GM18511 (cell line): ENCODE results near the gene HS3ST5.
"Not testable (repeated sequence)": the region's sequence is repeated elsewhere in the genome, so short reads cannot be mapped to it uniquely, and the experiment has no call there.

Experiments used
- ATAC-seq: cut with Tn5 transposase; IDR thresholded peaks from one replicate; pipeline ENCODE4 v1.9.1; 2021; ENCODE audit warnings: mild to moderate bottlenecking, moderate library complexity; ENCODE audit not compliant: unreplicated experiment

Gene HS3ST5

GRCh38 chr6:114158838-114159694 lies 183.8 kb downstream of the HS3ST5 start:
- ATAC-seq: no peak

- no peak for ATAC-seq
Measured at GRCh38 chr6:114158411-114158810, 184.4 kb downstream of the HS3ST5 start.

- ATAC-seq: no peak
Measured at GRCh38 chr6:114157848-114158247, 185.0 kb downstream of the HS3ST5 start.

DNA sequence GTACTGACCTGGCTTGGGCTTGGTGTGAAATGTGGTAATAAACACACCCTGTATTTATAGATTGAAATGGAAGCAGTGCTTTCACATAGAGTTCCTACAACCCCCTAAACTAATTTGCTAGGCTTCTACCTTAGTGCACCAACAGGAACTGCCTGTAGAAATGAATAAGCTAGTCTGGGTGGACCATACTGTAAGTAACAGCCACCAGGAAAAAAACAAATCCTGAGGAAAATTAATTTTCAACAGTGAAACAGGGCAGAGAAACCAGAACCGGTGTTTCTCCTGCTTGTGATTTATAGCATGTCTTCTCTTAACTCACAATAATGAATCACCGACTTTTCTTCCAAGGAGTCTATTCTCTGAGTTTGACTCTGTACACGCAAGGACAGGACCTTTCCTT lies 187.1 kb downstream of the HS3ST5 start:
- ATAC-seq: no peak

GRCh38 chr6:114154812-114155211 lies 188.0 kb downstream of the HS3ST5 start:
- ATAC-seq: no peak

- ATAC-seq: peak; percentile 41
Measured at GRCh38 chr6:114153448-114153847, 189.4 kb downstream of the HS3ST5 start.

GRCh38 chr6:114151064-114151690 lies 191.6 kb downstream of the HS3ST5 start:
- ATAC-seq: no peak

GRCh38 chr6:114149182-114149581 lies 193.6 kb downstream of the HS3ST5 start:
- not testable (repeated sequence) for ATAC-seq

DNA sequence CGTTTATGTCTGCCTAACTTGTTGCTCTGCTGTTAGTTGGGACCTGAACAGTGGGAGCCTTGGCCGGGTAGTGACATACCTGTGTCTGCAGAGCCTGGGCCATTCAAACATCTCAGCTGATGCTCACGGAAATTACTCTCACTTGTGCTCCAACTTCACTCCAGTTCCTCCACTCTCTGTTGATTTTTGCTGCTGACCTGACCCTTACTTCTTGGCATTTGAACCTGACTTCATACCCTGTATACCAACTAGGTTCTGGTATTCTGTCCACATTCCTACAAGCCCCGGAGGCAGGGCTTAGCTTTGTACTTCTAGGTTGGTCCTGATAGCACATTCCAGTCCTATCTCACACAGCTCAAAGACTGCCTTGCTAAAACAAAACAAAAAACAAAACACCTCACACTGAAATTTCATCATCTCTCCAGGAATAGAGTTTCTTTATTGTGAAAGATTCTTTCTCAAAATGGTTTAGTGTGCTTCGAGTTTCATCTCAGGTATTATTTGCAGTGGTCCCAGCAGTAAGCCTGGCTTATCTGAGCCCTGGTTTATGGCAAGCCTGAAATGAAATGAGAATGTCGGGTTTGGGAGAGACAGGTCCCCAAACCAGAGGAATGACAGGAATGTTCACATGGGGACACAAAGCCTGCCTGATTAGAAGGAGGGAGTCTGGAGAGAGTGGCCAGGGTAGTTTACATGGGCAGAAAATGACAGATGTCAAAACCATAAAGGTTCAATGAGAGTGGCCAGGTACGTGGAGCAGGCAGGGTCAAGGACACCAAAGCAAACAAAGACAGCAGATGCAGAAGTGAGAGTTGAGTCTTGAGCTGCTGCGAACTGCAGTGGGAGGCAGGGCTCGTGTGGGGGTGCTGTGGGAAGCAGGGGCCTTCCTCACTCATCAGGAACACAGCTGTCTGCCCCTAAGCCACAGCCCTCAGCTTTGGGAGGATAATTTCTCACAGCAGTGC lies 197.7 kb downstream of the HS3ST5 start:
- ATAC-seq: no peak

- ATAC-seq: no peak
Measured at GRCh38 chr6:114142258-114142657, 200.6 kb downstream of the HS3ST5 start.

DNA sequence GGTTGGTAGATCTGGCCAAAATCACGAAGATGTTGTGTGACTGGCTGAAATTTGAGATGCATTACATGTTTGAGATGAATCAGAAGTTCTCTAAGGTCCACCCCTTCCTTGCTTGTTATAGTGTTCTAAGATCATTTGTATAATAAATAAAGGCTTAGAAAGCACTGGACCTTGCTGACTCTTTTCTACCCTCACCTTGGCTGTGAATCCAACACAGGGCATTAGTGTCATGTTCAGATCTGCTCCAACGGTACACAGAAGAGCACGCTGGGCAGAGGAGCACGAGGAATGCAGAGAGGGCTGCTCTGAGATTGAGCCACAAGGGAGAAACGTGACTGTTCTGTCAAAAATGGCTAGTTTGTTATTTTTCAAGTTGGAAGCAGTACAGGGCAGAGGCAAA lies 202.4 kb downstream of the HS3ST5 start:
- no peak for ATAC-seq

GRCh38 chr6:114138577-114139248 lies 204.1 kb downstream of the HS3ST5 start:
- no peak for ATAC-seq

- ATAC-seq: no peak
Measured at GRCh38 chr6:114135363-114135971, 207.4 kb downstream of the HS3ST5 start.

GRCh38 chr6:114133816-114134215 lies 209.0 kb downstream of the HS3ST5 start:
- ATAC-seq: no peak

DNA sequence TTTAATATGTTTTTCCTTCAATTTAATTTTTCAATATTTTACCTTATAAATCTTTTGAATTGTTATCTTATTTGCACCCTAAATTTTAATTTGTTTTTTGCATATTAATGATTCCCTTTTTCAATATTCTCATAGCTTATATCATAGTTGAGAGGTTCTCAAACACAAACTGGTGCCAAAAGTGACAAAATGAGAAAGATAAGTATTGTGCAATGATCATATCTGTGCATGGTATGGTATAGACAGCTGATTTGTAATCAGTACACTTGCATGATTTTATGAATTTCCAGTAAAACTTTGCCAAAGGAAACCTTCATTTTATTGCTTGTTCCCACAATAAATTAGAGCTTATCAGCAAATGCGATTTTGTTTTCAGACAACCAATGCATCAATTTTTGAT lies 210.9 kb downstream of the HS3ST5 start:
- no peak for ATAC-seq

GRCh38 chr6:114125576-114125975 lies 217.2 kb downstream of the HS3ST5 start:
- ATAC-seq: no peak

DNA sequence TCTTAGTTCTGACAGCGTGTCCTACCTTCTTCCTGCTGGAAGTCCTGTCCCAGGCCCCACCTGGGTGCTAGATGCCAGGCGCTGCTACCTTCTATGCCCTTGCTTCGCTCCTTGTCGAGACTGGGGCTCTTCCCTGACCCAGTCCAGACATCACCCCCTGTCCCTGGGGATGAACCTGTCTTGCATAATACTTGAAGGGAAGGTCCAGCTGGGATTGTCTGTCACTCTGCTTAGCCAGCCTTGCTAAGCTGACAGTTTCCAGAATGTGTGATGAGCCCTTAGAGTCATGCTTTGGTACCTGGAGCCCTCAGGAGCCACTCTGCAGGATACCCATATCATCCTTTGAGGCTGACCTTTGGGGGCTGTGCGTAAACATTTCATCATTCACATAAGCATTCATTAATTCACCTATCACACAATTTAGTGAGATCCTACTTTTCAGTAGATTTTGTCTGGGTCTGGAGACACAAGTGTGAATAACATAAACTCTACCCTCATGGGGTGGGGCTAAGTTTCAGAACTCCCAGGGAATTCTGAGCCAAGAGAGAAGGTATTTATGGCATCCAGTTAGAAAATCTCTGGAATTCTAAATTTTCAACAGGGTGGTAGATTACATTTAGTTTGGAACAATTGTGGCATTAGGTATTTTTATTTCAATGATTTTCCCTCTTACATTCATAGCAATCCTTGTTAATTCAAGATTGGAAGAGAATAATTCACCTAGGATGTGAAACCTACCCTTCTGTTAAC lies 220.7 kb downstream of the HS3ST5 start:
- no peak for ATAC-seq

DNA sequence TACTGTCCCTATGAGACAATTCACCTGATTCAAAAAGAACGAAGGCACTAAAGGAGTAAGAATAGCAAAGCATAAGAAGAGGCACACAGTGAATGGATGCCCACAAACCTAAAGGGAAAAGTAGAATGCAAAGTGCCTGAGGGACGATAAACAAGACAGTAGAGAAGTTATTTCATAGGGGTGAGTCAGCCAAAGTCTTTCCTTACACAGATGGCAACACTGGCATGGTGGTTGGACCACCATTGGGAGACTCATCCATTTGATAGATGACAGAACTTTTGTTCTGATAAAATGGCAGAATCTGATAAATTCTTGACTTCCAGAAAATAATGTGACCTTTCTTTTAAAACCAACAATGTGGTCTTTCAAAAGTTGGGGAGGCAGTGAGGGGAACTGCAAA lies 223.8 kb downstream of the HS3ST5 start:
- ATAC-seq: no peak

GRCh38 chr6:114115652-114116051 lies 227.2 kb downstream of the HS3ST5 start:
- no peak for ATAC-seq
